HepG2 (cell line): ENCODE data around the gene ZC3H4. TPM values are rescaled to one million over a fixed set of nuclear protein-coding genes. Genes with fewer than 3 reads are reported as not detected.
A peak's percentile ranks its signal among the peaks of the same experiment; 100 is the strongest.

Experiments used
- ATF4 ChIP-seq, 2 experiments: fragments of 450-650 bp in 1 of 2; sonication (generic) in 1 of 2; formaldehyde crosslinking; IDR thresholded peaks; 2 replicates each; pipeline versions ENCODE4 v1.5.0 to v1.8.0; 2020 to 2022; ENCODE audit warnings: mild to moderate bottlenecking in 1 of 2, missing genetic modification reagents in 1 of 2
- BRF2 ChIP-seq: sonication (generic); formaldehyde crosslinking; IDR thresholded peaks from 2 replicates; pipeline ENCODE4 v1.8.1; 2022; ENCODE audit warnings: mild to moderate bottlenecking, missing genetic modification reagents
- CBFB ChIP-seq: sonication (generic); formaldehyde crosslinking; IDR thresholded peaks from 2 replicates; pipeline ENCODE4 v1.4.0; 2020; ENCODE audit warnings: missing genetic modification reagents
- CEBPB ChIP-seq: IDR thresholded peaks from 2 replicates; pipeline ENCODE4 v1.6.1; 2011; ENCODE audit warnings: low read depth, low read length, improper control_type of control experiment, borderline replicate concordance
- CEBPG ChIP-seq: IDR thresholded peaks from 2 replicates; pipeline ENCODE4 v1.6.1; 2016
- GATA4 ChIP-seq: sonication (generic); IDR thresholded peaks from 2 replicates; pipeline ENCODE4 v1.6.1; 2016; ENCODE audit warnings: antibody characterized with exemption, low read depth, borderline replicate concordance
- GATAD2A ChIP-seq: IDR thresholded peaks from 2 replicates; pipeline ENCODE4 v1.6.1; 2016
- HMG20A ChIP-seq: IDR thresholded peaks from 2 replicates; pipeline ENCODE4 v1.6.1; 2016; ENCODE audit warnings: borderline replicate concordance
- HMG20B ChIP-seq: conservative IDR thresholded peaks from 2 replicates; pipeline ENCODE4 v1.6.1; 2016; ENCODE audit warnings: missing genetic modification reagents, missing compliant biosample characterization
- HOXA7 ChIP-seq: sonication (generic); formaldehyde crosslinking; IDR thresholded peaks from 2 replicates; pipeline ENCODE4 v1.8.1; 2022; ENCODE audit warnings: mild to moderate bottlenecking, missing genetic modification reagents, moderate library complexity
- KDM1A ChIP-seq: IDR thresholded peaks from 2 replicates; pipeline ENCODE4 v1.6.1; 2016; ENCODE audit warnings: missing compliant biosample characterization
- NONO ChIP-seq, 2 experiments: fragments of 450-650 bp in 1 of 2; sonication (generic) in 1 of 2; formaldehyde crosslinking in 1 of 2; IDR thresholded peaks in 1 of 2; conservative IDR thresholded peaks in 1 of 2; 2 replicates each; pipeline versions ENCODE4 v1.6.1 to v1.8.0; 2017 to 2022; ENCODE audit warnings: mild to moderate bottlenecking in 1 of 2, missing genetic modification reagents in 1 of 2, moderate library complexity in 1 of 2
- NR2F1 ChIP-seq, 2 experiments: fragments of 450-650 bp in 1 of 2; formaldehyde crosslinking in 1 of 2; IDR thresholded peaks; 2 replicates each; pipeline versions ENCODE4 v1.5.0 to v1.6.1; 2016 to 2020; ENCODE audit warnings: mild to moderate bottlenecking in 1 of 2, missing compliant biosample characterization in 1 of 2, missing genetic modification reagents in 1 of 2, moderate library complexity in 1 of 2
- PITX1 ChIP-seq: sonication (generic); formaldehyde crosslinking; IDR thresholded peaks from 2 replicates; pipeline ENCODE4 v1.5.1; 2020; ENCODE audit warnings: mild to moderate bottlenecking, missing genetic modification reagents
- RFX5 ChIP-seq: IDR thresholded peaks from 2 replicates; pipeline ENCODE4 v1.6.1; 2011; ENCODE audit warnings: low read depth, low read length, improper control_type of control experiment
- SIX1 ChIP-seq: sonication (generic); formaldehyde crosslinking; IDR thresholded peaks from 2 replicates; pipeline ENCODE4 v1.4.0; 2020; ENCODE audit warnings: missing genetic modification reagents, borderline replicate concordance
- SKI ChIP-seq: fragments of 450-650 bp; IDR thresholded peaks from one replicate; pipeline ENCODE4 v1.6.1; 2018; ENCODE audit warnings: mild to moderate bottlenecking; ENCODE audit not compliant: partially characterized antibody
- U2AF1 ChIP-seq: fragments of 200-400 bp; formaldehyde crosslinking; optimal IDR thresholded peaks from 2 replicates; pipeline ENCODE3; 2017; ENCODE audit warnings: mild to moderate bottlenecking, low read depth, low read length
- USF2 ChIP-seq, 2 experiments: sonication (generic) in 1 of 2; formaldehyde crosslinking in 1 of 2; IDR thresholded peaks; 2 replicates each; pipeline versions ENCODE4 v1.5.1 to v1.6.1; 2011 to 2020; ENCODE audit warnings: borderline replicate concordance in 1 of 2, low read depth in 1 of 2, low read length in 1 of 2, mild to moderate bottlenecking in 1 of 2, missing genetic modification reagents in 1 of 2, moderate library complexity in 1 of 2
- ZBTB42 ChIP-seq: sonication (generic); formaldehyde crosslinking; IDR thresholded peaks from 2 replicates; pipeline ENCODE4 v1.5.0; 2020; ENCODE audit warnings: mild to moderate bottlenecking, missing genetic modification reagents
- ZBTB8A ChIP-seq: sonication (generic); formaldehyde crosslinking; IDR thresholded peaks from 2 replicates; pipeline ENCODE4 v1.4.0; 2020; ENCODE audit warnings: mild to moderate bottlenecking, low read depth, missing genetic modification reagents, borderline replicate concordance
- ZFP82 ChIP-seq: sonication (generic); formaldehyde crosslinking; IDR thresholded peaks from 2 replicates; pipeline ENCODE4 v1.5.1; 2020; ENCODE audit warnings: mild to moderate bottlenecking, missing genetic modification reagents, borderline replicate concordance
- ZMYM2 ChIP-seq: sonication (generic); formaldehyde crosslinking; IDR thresholded peaks from 2 replicates; pipeline ENCODE4 v1.8.0; 2022; ENCODE audit warnings: mild to moderate bottlenecking, missing genetic modification reagents
- ZNF251 ChIP-seq: sonication (generic); formaldehyde crosslinking; IDR thresholded peaks from 2 replicates; pipeline ENCODE4 v1.9.0; 2021; ENCODE audit warnings: mild to moderate bottlenecking, missing genetic modification reagents
- ZNF326 ChIP-seq: sonication (generic); formaldehyde crosslinking; IDR thresholded peaks from 2 replicates; pipeline ENCODE4 v1.4.0; 2020; ENCODE audit warnings: missing genetic modification reagents, borderline replicate concordance
- ZUFSP ChIP-seq: sonication (generic); formaldehyde crosslinking; IDR thresholded peaks from 2 replicates; pipeline ENCODE4 v1.9.0; 2021; ENCODE audit warnings: missing genetic modification reagents, mild to moderate bottlenecking, borderline replicate concordance
- polyA plus RNA-seq, 8 experiments: library from polyadenylated mRNA; depleted of rRNA in 3 of 8; stranded (reverse) in 7 of 8; unstranded in 1 of 8; fragments of >200 nt; fragmentation: Illumina TruSeq in 4 of 8; extraction: Trizol in 4 of 8; gene quantifications; 2 replicates each; pipeline versions ENCODE4 v1.2.1 to v1.2.3, GENCODE V29; 2011 to 2016; ENCODE audit warnings: low read depth in 4 of 8, missing spikeins in 1 of 8, mixed read lengths in 1 of 8; ENCODE audit not compliant: insufficient read depth in 1 of 8
- total RNA-seq, 5 experiments: library from RNA; depleted of rRNA; stranded (reverse); fragments of >200 nt; fragmentation: Illumina TruSeq; extraction: Trizol; gene quantifications; 2 replicates each; pipeline ENCODE4 v1.2.3, GENCODE V29; 2016; ENCODE audit warnings: low read depth in 1 of 5

Gene ZC3H4
- total and polyA plus RNA-seq, 2 of the 13 experiments (the other 11 are each of a cell fraction or from before 2014, with no cell fraction given), result 1.8 to 10.7 TPM

GRCh38 chr19:47058621-47059022 lies 55.0 kb downstream of the ZC3H4 start (continued):
- TF ChIP-seq ZBTB8A (CRISPR knock-in tag) (no peak), ZUFSP (no peak), ZBTB42 (no peak), SKI (no peak), ATF4 (CRISPR knock-in tag; IDR thresholded peaks at IDR 0.05) (no peak), RFX5 (peak; percentile 96), CEBPB (no peak), PITX1 (CRISPR knock-in tag) (peak; percentile 58; the same call in 1 of the 2 replicates), HOXA7 (no peak), U2AF1 (no peak), HMG20B (CRISPR knock-in tag) (no peak), ZMYM2 (CRISPR knock-in tag) (peak; percentile 65; the same call in 1 of the 2 replicates), SIX1 (CRISPR knock-in tag) (no peak), NONO (IDR thresholded peaks at IDR 0.05) (no peak), NONO (CRISPR knock-in tag; conservative IDR thresholded peaks at IDR 0.05) (0 out of 2 replicates have a peak, but pooled peaks have one; percentile 45), BRF2 (CRISPR knock-in tag) (no peak), CBFB (CRISPR knock-in tag) (0 out of 2 replicates have a peak, but pooled peaks have one; percentile 37), GATAD2A (CRISPR knock-in tag) (0 out of 2 replicates have a peak, but pooled peaks have one; percentile 34), ZNF326 (CRISPR knock-in tag) (no peak), GATA4 (peak; percentile 91), ZFP82 (CRISPR knock-in tag) (no peak), ZNF251 (no peak), KDM1A (CRISPR knock-in tag) (no peak), NR2F1 (CRISPR knock-in tag; IDR thresholded peaks at IDR 0.05) (peak; percentile 70 to 82; a peak in 3 of 4 replicates), USF2 (IDR thresholded peaks at IDR 0.05; ENCODE audit: low read depth, low read length) (no peak), USF2 (CRISPR knock-in tag; IDR thresholded peaks at IDR 0.05; ENCODE audit: borderline replicate concordance) (no peak), HMG20A (0 out of 2 replicates have a peak, but pooled peaks have one; percentile 40), CEBPG (CRISPR knock-in tag) (peak; percentile 6; the same call in 1 of the 2 replicates)
